Measurements from ENCODE around the gene DNMBP.
"Not testable (repeated sequence)": the region's sequence is repeated elsewhere in the genome, so short reads cannot be mapped to it uniquely, and the experiment has no call there.

DNMBP gene

DNA sequence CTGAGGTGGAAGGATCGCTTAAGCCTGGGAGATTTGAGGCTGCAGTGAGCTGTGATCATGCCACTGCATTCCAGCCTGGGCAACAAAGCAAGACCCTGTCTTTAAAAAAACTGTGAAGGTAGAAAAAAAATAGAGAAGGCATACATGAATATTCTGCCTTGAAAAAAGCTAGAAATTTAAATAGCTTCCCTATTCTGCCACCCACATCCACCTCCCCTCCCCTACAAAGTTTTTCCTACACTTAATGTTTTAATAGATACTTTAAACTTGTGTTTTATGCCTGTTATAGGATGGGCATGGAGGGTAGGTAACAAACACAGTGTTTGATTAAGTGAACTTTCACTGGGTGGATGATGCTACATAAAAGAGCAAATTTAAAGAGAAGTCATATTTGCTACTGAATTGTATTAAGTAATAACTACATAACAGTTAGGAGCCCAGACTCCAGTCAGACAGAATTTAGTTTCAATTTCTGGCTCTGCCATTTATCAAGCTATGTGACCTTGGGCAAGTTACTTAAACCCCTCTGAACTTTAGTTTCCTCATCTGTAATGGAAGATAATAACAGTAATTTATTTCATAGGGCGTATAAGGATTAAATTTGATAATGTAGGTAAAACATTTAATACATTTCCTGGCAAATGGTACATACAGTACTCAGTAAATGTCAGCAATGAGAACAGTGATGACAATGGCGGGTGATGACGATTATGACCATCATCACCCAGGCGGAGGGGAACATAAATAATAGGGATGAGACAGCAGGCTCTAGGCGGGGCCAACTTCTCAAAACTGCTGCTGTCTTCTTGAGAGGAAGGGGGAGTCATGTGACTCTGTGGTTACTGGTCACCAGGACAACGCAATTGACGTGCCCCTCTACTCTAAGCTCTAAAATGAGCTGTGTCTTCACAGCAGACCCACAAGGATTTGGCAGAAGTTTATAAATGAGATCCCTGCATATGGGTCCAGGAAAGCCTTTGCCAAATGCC, 15.8 kb downstream of the DNMBP start:
- DNase-seq (ENCODE audit: low spot score): peak; percentile 58

DNA sequence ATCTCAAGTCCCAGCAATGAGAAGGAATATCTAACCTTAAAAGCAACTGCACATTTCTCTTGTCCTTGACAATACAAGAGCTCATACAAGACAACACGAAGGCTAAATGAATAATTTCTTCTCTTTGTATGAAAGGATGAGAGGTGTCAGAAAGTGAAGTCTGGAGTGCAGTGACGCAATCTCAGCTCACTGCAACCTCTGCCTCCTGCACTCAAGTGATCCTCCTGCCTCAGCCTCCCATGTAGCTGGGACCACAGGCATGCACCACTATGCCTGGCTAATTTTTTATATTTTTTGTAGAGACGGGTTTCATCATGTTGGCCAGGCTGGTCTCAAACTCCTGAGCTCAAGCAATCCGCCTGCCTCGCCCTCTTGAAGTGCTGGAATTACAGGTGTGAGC, 24.1 kb downstream of the DNMBP start:
- DNase-seq (ENCODE audit: low spot score): not testable (repeated sequence)

DNA sequence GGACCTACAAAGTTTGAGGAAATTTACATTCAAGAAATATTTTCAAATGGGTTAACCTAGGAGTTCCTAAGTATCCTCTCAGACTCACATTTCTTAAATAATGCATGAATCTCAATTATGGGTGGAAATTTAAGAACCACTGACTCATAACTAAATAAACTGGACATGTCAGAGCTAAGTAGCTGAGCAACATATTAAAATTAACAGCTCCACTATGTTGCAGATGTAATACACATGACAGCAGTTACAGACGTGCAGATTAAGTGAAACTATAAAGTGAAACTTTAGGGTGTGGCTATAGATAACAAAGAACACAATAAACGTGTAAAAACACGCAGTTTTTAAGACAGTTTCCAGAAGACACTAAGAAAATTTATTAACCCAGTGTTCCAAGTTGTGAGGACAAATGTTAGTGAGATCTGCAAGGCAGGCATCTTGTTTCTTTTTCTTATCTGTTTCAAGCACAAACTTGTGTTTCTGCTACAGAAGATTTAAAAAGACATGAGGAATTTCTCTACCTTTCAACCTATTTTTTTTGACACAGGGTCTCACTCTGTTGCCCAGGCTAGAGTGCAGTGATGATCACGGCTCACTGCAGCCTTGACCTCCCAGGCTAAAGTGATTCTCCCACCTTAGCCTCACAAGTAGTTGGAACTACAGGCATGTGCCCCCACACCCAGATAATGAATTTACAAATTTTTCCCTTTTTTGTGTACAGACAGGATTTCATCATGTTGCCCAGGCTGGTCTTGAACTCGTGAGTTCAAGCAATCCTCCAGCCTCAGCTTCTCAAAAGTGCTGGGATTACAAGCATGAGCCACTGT, 25.3 kb downstream of the DNMBP start:
- DNase-seq (ENCODE audit: low spot score): no peak

DNA sequence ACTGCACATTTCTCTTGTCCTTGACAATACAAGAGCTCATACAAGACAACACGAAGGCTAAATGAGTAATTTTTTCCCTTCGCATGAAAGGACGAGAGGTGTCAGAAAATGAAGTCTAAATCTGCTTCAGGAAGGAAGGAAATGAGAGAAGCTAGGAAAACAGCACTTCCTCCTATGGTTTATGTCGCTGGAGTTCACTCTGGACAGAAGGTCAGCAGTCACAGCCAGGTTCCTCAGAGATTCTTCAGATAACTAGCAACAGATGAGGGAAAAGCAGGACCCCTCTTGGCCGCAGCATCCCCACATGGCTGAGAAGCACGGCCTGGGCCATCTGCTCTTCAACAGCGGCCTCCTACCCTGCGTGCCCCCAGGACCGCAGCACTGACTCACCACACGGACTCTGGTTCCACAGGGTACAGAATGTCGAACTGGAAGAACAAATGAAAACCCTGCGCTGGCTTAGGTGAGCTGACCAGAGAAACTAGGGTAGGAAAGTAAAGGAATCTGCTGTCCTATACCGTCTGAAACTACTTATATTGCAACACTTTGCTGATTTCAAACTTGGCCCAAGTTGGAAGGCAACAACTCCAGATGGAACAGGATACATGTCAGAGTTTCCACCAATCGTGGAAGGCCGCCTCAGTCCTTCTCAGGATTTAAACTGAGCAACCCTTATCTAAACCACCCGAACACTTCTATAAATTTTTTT, 26.3 kb downstream of the DNMBP start:
- DNase-seq (ENCODE audit: low spot score): no peak

DNA sequence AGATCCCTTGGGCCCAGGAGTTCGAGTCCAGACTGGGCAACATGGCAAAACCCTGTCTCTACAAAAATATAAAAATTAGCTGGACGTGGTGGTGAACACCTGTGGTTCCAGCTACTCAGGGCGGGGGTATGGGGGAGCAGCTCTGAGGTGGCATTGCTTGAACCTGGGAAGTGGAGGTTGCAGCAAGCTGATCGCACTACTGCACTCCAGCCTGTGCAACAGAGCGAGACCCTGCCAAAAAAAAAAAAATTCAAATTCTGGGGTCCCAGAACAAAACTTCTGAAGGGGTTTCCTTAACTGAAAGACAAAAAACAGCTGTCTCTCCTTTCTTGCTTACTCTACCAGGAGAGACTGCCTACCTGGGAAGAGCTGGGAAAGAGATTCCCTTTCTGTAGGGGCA, 27.0 kb downstream of the DNMBP start:
- DNase-seq (ENCODE audit: low spot score): no peak

DNA sequence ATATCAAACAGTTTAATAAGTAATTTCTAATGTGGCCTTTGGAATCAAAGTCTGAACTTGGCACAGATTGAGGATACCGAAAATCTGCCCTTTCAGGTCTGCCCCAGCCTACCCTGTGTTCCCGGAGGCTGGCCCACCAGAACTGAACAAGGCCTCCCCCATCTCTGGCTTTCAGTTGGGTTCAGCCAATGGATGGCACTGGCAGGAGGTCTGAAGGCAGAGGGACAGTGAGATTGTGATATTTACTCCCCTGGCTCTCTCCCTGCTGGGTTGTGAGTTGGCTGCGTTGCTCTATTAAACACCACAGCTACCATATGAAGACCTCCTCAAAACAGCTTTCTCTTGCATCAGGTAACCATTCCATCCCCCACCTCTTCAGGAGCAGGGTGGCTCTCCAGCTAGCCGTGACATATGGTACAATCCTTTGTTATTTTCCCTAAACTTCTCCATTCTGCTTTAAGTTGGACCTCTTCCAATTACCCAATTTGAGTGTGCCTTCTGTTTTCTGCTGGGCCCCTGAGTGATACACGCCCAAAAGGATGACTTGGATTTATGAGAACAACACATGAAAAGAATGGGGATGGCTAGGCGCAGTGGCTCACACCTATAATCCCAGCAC, 28.1 kb downstream of the DNMBP start:
- DNase-seq (ENCODE audit: low spot score): no peak

DNA sequence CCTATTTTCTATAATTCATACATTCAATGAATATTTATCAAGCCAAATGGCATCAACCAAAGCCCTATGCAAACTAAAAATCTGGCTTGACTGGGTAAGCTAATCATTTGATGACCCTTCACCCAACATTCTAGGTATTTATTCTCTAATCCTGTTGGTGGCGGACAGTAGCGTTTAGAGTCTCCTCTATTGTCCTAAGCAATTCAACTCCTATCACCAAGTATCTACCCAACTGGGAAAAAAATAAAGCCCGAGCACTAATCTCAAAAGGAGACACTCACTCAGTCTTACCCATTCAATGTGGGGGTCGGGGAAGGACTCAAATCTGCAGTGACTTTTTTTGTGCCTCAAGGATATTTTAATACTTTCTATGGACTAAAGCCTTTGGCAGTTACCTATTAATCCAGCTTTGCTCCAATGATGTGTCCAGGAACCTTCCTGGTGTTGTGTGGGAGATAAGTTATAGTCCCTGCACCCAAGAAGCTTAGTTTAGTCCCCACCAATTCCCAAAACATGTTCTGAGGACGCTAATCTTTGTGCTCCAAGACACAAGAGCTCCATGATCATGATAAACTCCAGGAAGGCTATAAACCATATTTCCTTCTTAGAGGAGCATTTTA, 30.6 kb downstream of the DNMBP start:
- DNase-seq (ENCODE audit: low spot score): no peak

DNA sequence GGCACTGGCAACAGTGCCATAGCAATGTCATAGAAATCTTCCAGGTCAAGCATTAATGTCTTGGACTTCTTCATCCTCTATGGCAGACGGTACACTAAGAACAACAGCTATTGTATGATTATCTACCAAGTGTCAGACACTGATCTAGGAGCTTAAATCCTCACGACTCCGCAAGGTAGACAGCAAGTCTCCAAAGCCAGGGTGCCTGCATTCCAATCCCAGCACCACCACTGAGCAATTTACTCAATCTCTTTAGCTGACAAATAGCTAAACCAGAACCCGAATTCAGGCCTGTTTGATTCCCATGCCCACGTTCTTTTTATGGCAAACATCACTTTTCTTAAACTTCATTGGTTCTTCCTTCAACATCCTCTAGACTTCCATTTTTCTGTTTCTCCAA, 31.8 kb downstream of the DNMBP start:
- no peak for DNase-seq (ENCODE audit: low spot score)

DNA sequence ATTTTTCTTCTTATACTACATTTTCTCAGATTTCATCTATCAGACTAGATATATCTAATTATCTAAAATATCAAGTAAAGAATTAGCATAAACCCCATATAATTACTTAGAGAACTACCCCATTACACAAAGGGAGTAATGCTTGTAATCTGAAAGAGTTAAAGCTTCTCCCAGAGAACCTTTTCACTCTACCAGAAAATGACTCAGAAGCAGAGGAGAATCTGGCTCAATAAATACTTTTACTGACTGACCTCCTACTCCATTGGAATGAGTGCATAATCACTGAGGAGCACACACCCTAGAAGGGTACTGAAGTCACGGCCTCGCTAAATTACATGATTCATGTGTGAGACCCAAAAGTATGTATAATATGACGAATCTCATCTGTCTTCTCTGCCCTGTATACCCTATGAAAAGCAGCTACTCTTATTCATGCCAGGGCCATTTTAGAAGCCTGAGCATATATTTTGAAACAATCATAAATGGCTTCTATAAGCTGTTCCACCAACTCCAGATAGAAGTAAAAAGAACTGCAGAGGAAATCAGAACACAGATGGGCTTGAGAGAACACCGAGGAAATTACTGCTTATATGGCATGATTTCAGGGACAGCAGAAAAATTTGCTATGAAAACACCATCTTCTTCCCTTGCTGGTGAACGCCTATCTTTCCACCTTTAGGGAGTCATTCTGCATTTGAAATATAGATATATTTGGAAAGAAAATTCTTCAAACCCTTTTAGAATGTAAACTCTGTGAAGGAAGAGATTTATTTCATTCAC, 32.7 kb downstream of the DNMBP start:
- peak; percentile 14 for DNase-seq (ENCODE audit: low spot score)

DNA sequence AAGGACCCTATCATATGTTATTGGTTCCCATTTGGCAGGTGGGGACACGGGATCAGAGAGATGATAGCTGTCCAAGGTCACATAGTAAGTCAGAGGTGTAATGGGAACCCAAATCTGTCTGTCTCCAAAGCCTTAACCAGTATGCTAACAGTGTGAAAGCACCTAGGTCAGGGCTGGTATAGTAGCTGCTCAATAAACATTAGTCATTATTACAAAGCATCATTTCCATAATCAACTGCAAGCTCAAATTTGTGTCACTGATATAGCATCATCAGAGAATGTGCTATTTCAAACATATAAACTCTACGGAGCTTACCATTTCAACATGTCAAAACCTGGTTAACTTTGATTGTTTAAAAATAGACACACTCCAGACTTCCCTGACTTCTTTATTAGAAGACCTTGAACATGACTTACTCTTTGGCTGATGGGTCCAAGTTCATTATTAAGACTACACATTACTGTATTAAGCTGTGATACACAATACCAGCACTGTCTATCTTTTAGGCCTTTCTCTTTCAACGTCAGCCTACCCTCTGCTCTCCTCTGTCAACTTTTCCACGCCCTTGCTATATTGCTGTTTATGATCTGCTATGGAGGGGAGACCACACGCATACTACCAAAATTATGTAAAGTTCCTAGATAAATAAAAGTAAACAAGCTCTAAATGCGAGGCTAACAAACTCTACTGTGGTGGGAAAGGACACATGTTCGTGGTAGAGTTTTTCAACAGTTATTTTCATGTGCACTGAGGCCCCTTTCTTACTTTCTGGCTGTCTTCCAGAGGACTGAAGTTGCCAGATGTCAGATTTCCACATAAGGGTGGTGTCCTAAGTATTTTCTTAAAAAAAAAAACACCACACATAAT, 33.6 kb downstream of the DNMBP start:
- DNase-seq (ENCODE audit: low spot score): no peak

DNA sequence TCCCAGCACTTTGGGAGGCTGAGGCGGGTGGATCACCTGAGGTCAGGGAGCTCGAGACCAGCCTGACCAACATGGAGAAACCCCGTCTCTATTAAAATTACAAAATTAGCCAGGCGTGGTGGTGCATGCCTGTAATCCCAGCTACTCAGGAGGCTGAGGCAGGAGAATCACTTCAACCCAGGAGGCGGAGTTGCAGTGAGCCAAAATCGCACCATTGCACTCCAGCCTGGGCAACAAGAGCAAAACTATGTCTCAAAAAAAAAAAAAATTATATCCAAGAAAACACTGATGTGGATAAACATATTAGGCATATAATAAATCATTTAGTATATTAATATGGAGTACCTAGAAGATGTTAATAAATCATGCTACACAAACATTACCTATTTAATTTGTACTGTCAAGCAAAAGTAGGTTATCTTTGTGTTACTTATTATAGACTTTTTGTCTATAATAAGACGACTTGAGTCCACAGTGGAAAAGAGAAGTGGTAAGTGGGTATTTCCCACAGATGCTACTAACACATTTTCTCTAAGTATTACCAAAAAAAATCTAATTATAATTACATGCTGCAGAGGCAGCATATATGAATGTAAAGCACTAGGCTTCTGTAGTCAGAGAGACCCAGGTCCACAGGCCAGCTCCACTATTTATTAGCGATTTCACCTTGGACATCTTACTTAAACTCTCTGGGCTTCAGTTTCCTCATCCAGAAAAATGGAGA, 34.5 kb downstream of the DNMBP start:
- DNase-seq (ENCODE audit: low spot score): no peak

DNA sequence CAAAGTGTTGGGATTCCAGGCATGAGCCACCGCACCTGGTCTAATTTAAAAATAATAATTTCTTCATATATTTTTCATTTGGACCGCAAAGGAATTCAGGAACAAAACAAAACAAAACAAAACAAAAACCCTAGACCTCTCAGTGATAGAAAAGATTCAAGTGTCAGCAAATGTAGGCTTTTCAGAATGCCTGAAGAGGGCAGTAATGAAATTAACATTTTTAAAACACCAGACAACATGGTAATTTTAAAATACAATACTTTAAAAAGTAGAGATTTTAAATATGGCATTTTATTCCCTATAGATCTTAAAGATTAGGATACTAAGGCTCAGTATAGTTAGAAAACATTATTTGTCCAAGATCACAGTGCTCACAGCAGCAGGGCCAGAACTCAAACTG, 36.6 kb downstream of the DNMBP start:
- DNase-seq (ENCODE audit: low spot score): no peak

DNA sequence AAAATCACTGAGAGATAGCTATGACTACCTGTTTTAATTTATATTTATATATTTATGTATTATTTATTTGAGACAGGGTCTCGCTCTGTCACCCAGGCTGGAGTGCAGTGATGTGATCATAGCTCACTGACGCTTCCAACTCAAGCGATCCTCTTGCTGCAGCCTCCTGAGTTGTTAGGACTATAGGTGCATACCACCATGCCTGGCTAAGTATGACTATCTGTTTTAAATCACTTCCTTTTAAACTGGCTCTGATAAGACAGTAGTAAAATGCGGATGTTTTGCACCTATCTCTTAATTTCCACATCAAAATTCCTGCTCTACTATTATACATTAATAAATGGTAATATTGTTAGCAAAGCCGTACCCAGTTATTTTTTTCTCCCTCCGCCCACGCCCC, 41.8 kb downstream of the DNMBP start:
- DNase-seq (ENCODE audit: low spot score): no peak

DNA sequence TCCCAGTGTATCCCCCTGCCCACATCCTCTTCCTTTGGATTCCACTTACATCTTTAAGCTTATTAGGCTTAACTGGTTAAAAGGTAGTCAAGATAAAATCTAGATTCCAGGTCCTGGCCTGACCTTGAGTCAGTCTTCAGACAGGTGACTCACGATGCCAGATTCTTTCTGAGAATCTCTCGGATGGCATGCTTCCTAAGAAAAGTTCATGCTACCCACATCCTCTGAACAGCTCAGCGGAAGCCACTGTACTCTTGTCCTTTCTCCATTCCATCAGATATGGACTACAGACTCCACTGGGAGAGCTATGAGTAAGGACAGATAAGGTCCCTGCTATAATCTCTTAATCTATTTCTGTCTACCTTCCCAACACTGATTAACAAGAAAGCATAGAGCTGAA, 43.4 kb downstream of the DNMBP start:
- DNase-seq (ENCODE audit: low spot score): no peak

DNA sequence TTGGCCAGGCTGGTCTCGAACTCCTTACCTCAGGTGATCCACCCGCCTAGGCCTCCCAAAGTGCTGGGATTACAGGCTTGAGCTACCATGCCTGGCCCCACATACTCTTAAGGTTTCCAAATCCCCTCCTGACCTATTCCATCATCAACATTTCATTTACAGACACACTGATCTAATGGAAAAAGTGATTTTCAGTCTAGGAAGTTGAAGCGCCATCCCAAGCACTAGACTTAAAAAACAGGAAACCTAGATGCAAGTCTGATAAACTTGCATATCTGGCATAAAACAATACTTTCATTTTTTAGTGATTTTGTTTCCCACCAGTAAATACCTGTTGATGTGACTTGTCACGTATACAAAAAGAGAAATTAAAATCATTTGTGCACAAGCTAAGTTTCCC, 44.0 kb downstream of the DNMBP start:
- DNase-seq (ENCODE audit: low spot score): no peak

DNA sequence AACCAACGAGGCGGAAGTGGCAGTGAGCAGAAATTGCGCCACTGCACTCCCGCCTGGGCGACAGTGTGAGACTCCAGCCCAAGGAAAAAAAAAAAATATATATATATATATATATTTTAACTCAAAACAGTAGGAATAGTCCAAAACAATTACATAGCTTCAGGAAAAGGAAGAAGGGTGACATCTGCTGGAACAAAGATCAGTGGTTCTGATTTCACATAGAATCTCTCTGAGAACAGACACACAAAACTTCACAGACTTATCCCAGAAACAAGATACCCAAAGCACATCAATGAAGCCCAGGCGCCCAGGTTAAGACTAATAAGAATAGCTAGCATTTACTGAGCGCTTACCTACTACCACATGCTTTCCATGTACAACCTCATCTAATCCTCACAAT, 45.0 kb downstream of the DNMBP start:
- no peak for DNase-seq (ENCODE audit: low spot score)

DNA sequence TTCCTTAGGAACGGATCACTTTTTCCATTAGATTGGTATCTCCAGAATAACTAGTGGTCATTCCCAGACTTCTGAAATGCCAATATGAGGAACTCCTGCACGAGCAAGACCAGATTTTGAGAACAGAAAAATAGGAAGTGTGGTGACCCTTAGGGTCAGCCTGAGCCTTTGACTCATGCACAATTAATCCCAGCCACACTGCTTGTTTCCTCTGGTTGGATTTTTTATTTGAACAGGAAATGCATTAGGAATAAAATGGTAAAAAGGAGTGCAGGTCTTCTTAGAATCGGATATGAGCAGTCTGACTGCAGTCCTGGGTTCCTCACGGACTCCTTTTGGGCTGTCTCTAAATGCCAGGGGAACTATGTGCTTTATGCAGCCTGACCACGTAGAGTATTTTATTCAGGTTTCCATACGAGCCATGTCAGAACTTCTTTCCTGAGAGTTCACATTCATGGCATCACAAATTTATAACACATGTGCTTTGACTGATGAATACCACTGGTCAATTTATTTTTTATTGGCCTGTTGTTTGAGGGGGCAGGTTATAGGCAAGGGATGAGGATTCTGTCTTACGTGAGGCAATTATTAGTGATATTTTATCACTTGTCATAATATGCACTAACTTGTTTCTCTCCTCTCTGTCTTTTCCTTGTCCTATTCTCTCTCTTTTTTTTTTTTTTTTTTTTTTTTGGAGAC, 46.1 kb downstream of the DNMBP start:
- DNase-seq (ENCODE audit: low spot score): not testable (repeated sequence)

DNA sequence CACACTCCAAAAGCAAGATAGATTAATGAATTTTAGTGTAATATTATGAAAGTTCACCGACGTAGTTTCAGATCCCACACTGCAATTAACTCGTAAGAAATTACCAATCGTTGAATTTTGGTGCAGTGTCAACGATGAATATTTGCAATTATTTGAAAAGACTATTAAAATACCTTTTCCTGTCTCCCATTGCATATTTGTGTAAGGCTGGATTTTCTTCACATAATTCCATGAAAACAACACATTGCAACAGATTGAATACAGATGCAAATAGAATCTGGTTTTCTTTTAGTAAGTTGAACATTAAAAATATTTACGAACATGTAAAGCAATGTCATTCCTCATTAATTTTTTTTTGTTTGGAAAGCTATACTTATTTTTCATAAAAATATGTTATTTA, 50.9 kb downstream of the DNMBP start:
- DNase-seq (ENCODE audit: low spot score): no peak

Measured in Ammon's horn (tissue), 1 donor.